ENCODE results near the gene TGM5.
A peak's percentile ranks its signal among the peaks of the same experiment; 100 is the strongest.
"Not testable (repeated sequence)": the region's sequence is repeated elsewhere in the genome, so short reads cannot be mapped to it uniquely, and the experiment has no call there.

Gene TGM5

DNA sequence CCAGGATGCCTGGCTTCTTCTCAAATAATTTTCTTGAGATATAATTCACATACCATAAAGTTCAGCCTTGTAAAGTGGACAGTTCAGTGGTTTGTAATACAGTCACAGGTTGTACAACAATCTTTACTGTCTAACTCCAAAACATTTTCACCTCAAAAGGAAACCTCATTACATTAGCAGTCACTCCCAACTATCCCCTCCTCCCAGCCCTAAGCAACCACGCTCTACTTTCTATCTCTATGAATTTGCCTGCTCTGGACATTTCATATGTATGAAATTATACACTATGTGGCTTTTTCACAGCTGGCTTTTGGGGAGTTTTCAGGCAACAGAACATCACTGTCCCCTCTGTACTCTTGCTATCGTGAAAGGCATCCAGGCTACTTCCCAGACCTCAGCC, 17.5 kb downstream of the TGM5 start:
- DNase-seq (ENCODE audit: low read depth) = no peak

- DNase-seq (ENCODE audit: low read depth) = no peak
These were observed 20.4 kb downstream of the TGM5 start for GRCh38 chr15:43246261-43246774.

GRCh38 chr15:43244092-43244491, 22.6 kb downstream of the TGM5 start:
- no peak for DNase-seq (ENCODE audit: low read depth)

DNA sequence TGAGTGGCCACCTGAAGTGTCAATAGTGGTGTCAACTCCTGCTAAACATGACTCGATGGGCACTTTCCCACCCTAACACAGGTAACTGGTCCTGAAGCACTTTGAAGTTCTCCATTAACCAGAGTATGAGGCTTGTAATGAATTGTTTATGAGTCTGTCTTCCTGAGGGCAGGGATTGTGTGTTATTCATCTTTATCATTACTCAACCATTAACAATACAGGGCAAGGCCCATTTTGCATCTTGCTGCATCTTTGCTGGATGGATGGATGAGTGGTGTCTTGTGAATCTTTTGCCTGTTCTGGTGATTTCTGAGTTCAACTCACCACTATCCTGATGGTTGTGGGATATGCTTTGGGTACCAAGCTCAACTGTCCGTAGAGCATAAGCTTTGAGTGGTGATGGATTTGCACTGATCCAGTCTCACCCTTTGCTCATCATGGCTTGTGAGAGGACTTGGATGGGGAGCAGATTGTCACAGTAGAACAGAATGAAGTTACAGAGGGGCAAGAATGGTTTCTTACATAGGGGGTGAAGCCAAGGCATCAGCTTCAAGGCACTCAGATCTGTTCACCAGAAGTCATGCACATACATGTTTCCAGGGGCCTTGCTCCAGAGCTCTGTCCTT, 23.6 kb downstream of the TGM5 start:
- DNase-seq (ENCODE audit: low read depth) = no peak

DNA sequence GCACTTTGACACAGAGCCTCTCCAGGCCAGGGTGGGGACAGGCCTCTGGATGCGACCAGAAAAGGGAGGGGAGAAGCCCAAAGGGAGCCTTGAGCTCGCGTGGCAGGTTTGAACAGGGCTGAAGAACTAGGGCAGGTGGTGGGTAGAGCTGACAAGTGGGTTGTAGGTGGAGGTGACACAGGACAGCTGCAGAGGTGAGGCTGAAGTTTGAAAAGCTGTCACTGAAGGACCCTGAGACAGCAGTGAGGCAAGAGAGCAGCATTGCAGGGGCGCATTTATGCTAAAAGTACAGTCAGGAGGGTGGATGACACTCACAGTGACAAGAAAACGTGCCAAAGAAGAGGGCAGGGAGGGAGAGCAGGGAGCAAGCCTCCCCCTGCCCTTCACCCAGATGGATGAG, 24.1 kb downstream of the TGM5 start:
- DNase-seq (ENCODE audit: low read depth) = no peak

- DNase-seq (ENCODE audit: low read depth) = no peak
These were observed 25.6 kb downstream of the TGM5 start for GRCh38 chr15:43241100-43241499.

- no peak for DNase-seq (ENCODE audit: low read depth)
These were observed 26.8 kb downstream of the TGM5 start for GRCh38 chr15:43239732-43240491.

DNA sequence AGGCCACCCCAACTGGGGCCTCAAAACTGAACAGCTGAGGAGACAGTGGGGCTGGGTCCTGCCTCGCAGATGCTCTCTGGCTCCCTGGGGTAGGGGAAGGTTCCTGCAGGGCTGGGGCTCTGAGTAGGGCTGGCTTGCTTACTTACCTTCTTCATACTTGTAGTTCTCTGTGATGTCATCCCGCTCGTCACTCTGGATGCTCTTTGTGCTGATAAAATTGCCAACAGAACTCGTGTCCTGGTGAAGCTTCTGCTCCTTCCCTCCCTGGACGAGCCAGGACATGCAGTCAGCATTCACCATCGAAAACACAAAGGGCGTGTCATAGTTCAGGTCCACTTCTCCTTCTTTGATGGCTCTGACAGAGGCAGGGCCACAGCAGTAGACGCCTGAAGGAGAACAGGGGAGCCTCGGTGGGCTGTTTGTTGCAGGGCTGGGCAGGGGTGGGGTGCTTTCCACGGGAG, 28.0 kb downstream of the TGM5 start:
- DNase-seq (ENCODE audit: low read depth) = no peak

GRCh38 chr15:43237842-43238470, 28.8 kb downstream of the TGM5 start:
- DNase-seq (ENCODE audit: low read depth) = no peak

DNA sequence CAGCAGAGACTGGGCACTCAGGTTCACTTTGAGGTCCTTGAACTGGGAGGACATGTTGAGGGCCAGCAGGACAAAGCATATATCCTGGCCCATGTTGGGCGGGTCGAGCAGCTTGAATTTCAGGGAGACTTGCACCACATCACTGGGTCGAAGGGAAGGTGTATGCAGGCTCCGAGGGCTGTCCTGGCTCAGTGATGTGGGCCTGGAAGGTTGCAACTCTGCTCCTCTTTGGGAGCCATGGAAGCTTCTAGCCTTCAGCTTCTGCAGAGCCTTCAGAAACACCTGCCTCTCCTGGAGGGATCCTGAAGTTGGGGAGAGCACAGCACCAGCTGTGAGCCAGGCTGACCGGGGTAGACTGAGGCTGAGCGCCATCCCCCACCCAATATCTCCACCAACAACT, 31.2 kb downstream of the TGM5 start:
- no peak for DNase-seq (ENCODE audit: low read depth)

DNA sequence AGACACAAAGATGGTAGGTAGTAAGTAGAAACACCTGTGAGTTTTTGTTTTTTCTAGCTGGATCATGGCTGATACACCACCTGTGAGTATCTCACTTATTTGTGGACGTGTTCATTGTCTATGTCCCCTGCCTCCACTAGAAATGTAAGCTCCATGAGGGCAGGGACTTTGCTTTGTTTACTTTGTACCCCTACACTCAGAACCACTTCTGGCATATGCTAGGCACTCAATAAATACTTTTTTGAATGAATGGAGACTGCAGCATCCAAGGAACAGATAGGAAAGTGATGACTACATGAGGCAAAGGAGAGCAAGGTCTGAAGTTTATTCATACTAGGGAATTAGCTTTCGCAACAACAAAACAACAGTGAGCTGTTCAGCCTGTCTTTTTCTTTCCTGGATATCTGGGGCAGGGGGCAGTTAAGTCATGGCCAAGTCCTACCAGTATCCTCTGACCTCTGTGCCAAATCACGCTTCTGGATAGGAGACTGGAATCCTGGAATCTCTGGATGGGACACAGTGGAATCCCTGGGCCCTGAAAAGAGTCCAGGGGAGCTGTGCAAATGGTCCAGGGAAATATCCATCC, 34.3 kb downstream of the TGM5 start:
- no peak for DNase-seq (ENCODE audit: low read depth)

DNA sequence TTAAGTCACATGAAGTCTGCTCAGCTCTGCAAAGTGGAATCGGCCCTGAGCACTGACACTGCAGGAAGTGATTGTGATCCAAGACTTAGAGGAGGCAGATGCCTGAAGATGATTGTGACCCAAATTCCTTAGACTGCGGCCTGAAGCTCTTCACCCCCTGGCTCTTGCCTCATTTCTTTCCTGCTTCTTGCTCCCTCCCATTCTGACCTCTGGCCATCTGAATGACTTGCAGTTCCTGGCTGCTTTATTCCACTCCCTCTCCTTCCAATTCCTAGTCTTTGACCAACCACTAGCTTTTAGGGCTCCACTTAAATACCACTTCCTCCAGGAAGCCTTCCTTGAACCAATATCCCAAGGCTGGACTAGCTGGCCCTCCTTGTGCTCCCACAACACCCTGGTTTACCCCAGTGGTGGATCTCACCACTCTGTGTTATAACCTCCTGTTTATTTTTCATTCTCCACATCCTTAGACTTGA, 36.0 kb downstream of the TGM5 start:
- DNase-seq (ENCODE audit: low read depth) = peak; percentile 56

GRCh38 chr15:43229977-43230376, 36.8 kb downstream of the TGM5 start:
- DNase-seq (ENCODE audit: low read depth) = no peak

DNA sequence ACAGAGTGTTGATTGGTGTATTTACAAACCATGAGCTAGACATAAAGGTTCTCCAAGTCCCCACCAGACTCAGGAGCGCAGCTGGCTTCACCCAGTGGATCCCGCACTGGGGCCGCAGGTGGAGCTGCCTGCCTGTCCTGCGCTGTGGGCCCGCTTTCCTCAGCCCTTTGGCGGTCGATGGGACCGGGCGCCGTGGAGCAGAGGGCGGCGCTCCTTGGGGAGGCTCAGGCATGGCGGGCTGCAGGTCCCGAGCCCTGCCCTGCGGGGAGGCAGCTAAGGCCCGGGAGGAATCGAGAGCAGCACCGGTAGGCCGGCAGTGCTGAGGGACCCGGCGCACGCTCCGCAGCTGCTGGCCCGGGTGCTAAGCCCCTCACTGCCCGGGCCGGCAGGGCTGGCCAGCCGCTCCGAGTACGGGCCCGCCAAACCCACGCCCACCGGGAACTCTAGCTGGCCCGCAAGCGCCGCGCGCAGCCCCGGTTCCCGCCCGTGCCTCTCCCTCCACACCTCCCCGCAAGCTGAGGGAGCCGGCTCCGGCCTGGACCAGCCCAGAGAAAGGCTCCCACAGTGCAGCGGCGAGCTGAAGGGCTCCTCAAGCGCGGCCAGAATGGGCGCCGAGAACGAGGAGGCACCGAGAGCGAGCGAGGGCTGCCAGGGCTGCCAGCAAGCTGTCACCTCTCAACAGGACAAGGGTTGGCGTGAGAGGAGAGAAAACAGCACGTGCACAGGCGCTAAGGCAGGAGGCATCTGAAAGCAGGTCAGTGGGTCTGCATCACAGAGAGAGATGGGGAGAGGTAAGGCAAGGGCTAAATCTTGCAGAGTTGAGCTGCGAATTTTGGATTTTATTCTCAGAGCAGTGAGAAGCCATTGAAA, 40.1 kb downstream of the TGM5 start:
- DNase-seq (ENCODE audit: low read depth) = no peak

DNA sequence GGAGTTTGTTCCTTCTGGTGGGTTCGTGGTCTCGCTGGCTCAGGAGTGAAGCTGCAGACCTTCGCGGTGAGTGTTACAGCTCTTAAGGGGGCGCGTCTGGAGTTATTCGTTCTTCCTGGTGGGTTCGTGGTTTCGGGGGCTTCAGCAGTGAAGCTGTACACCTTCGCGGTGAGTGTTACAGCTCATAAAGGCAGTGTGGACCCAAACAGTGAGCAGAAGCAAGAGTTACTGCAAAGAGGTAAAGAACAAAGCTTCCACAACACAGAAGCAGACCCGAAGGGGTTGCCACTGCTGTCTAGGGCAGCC, 40.8 kb downstream of the TGM5 start:
- DNase-seq (ENCODE audit: low read depth) = not testable (repeated sequence)

DNA sequence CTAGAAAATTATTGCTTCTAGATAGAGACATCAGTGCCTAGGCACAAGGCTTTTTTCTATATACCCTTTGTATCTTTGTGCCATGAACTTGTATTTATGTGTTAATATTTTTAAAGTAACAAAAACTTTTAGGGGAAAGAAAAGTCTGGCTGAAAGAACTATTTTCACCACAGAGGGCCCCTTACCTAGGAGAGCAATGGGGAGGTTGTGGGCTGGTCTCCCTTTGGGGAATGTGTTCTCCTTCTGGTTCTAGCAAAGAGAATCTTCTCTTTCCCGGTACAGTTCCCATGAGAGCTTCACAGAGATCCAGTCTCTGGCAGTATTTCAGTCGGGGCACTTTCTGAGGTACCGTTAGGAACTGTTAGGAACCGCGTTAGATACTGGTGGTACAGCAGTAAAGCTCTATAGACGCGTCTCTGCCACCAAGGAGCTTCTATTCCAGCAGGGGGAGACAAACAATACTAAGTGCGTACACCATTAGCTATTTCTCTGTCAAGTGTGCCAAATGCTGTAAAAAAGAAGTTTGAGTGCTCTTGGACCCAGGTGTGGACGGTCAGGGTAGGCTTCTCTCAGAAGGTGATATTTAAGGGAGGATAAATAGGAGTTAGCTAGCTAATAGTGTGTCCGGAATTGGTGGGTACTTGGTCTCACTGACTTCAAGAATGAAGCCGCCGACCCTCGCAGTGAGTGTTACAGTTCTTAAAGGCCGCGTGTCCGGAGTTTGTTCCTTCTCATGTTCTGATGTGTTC, 41.4 kb downstream of the TGM5 start:
- DNase-seq (ENCODE audit: low read depth) = no peak

DNA sequence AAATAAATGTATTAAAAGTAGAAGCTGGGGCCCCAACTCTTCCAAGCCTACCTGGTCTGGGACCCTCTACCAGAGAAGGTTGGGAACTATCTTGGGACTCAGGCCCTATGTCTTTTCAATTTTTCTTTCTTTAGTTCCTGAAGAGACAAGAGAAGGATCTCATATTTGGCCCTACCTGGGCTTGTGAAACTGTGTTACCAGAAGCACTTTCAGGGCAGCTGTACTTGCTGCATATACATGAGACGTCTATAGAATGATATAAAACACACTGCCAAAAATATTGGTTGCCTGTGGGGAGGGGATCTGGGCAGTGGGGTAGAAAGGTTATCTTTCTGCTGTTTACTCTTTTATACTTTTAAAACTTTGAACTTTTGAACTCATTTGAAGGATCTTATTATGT, 45.3 kb downstream of the TGM5 start:
- no peak for DNase-seq (ENCODE audit: low read depth)

DNA sequence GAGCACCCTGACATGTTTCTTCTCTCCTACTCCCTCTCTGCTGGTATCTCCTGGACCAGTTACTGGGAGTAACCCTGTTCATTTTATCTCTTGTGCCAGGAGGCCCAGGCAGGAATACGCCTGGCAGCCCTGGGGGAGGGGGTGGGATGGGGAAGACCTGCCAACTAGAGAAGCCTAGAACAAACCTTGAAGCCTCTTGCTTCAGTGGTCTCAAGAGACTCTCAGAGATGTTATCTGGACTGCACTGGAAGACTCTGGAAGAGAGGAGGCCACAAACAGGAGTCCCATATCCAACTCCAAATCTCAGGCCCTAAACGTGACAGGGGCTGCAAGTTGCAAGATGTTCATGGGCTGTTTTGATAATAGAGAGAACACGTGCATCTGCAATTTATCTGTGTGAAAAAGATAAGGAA, 45.7 kb downstream of the TGM5 start, which contains the start of gene EPB42:
Gene EPB42 (minus strand): TSS at position 28 of the 413 bp plus-strand sequence. CDS start 193 bp downstream, outside the sequence.
- DNase-seq (ENCODE audit: low read depth) = peak; percentile 83

- DNase-seq (ENCODE audit: low read depth) = peak; percentile 45
These were observed 46.5 kb downstream of the TGM5 start for GRCh38 chr15:43219929-43220928.
